Measurements from ENCODE around the gene MAP3K2.

The MAP3K2 gene

DNA sequence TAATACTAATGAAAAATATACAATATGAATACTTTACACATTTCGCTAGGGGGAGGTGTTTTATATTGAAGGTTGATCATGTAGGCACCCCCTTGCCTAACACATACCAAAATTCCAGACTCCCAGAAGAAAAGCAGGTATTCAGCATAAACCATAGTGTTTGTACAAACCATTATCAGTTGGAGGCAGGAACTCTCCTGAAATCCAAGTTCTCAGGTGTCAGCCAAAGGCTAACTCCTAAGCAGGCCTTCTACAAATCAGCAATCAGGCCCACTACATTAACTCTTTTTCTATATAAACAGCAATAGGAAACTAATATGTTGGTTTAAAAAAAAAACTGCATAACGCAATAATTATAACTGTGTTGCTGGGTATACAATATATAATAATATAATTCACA lies 44.5 kb downstream of the MAP3K2 start:
- DNase-seq: no peak

DNA sequence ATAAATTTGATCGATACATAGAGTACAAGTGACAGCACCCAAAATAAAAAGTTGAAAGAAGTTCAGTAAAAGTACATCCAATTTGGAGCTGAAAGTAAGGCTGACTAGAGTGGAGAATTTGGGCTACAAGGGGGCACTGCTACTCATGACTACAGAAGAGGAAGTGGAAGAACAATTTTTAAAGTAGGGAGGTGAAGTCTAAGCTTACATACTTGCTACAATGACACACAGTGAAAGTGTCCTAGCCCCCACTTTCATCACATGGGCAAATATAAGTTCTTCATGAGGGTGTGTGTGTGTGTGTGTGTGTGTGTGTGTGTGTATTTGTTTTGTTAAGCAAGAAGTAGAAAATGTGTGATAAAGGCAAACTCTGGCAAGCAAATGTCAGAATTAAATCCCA lies 45.7 kb downstream of the MAP3K2 start:
- no peak for DNase-seq

GRCh38 chr2:127332335-127332734 lies 55.4 kb downstream of the MAP3K2 start:
- no peak for DNase-seq

DNA sequence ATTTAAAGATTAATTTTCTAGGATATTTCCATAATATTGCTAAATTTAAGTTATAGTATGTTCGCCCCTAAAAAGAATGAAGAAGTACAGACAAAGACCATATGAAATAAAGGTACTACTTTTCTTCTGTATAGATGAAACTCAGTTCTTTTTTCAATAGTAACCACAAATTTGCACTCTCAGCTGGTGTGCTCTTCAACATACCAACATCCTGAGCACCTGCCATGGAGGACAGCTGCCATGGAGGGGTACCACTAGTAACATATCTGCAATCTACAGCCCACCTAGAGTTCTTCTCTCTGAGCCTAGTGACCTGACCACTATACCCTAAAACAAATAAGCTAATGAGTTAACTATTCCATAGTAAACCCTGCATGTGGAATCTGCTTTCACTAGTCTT lies 57.0 kb downstream of the MAP3K2 start:
- no peak for DNase-seq

GRCh38 chr2:127326289-127326945 lies 61.4 kb downstream of the MAP3K2 start:
- DNase-seq: no peak

DNA sequence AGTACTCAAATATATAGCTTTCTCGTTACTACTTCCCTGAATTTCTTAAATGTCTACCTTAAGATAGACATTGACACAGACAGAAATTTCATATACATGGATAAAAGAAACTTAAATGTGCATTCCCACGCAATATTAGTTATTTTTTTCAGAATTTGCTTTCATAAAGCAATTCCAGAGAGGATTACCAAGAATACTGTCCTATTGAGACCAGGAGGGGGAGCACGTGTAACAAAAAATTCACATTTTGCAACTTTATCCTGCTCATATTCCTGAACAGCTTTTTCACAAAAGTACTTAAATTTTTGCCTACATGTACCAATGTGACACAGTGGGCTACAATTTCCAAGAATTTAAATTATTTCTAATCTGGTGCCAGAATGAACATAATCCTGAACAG lies 63.1 kb downstream of the MAP3K2 start:
- DNase-seq: peak; percentile 12

DNA sequence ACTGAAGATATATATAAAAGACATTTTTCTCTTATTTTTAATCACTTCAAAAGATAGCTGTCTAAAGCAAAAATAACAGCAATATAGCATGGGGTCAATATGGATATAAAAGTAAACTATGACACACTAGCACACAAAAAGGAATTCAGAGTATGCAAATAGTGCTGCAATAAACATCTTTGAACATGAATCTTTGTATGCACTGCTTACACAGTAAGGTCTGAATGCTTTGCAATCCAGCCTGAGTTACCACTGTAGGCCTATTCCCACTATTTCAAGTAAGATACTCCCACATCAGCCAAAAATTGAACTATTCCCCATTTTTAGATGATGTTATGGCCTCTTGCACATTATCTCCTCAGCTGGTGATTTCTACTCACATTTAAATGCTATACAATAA lies 66.5 kb downstream of the MAP3K2 start:
- no peak for DNase-seq

DNA sequence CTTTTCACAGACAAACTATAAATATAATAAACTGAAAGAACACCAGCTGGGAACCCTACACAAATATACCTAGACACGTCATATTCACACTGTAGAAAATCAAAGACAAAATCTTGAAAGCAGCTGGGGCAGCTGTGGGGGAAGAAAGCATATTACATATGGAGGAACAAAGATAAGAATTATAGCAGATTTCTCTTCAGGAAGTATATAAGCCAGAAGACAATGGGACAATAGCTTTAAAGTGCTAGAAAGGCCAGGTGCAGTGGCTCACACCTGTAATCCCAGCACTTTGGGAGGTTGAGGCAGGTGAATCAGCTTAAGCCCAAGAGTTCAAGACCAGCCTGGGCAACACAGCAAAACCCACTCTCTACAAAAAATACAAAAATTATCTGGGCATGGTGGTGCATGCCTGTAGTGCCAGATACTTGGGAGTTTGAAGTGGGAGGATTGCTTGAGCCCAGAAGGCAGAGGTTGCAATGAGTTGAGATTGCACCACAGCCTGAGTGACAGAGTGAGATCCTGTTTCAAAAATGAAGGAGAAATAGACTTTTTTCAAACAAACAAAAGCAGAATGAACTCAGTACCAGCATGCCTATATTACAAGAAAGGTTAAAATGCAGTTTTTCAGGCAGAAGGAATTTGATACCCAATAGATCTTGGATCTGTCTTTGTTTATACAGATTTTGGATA lies 67.0 kb downstream of the MAP3K2 start:
- no peak for DNase-seq

- DNase-seq: no peak
Measured at GRCh38 chr2:127320067-127320466, 67.7 kb downstream of the MAP3K2 start.

DNA sequence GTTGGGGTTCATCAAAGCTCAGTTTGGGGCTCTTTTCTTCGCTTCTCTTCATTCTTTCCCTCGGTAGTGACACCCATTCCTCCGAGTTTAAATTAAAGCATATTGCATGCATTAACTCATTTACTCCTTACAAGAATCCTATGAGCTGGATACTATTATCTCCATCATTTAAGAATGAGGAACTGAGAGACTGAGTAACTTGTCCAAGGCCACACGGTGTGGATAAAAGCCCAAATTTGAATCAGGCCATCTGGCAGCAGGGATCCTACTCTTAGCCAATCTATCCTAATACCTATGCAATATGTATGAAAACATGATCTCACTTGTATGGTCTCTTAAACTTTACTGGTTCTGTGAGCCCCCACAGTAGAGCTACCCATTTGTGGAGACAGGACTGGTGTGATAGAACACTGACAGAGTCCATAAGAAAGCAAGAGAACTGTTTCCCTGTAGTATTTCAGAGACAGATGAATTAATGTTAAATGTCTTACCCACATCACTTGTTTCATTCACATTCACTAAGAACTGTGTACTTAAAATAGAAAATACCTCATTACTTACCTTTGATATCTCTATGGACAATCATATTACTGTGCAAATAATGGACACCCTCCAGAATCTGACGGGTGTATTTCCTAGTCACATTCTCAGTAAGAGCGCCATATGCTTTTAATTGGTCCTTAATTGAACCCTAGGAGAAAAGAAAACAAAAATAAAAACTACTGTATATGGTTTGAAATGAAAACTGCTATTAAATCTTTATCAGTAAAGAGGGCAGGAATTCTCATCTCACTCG lies 73.4 kb downstream of the MAP3K2 start:
- DNase-seq: no peak

GRCh38 chr2:127313406-127313805 lies 74.4 kb downstream of the MAP3K2 start:
- DNase-seq: no peak

GRCh38 chr2:127310980-127311379 lies 76.8 kb downstream of the MAP3K2 start:
- no peak for DNase-seq

DNA sequence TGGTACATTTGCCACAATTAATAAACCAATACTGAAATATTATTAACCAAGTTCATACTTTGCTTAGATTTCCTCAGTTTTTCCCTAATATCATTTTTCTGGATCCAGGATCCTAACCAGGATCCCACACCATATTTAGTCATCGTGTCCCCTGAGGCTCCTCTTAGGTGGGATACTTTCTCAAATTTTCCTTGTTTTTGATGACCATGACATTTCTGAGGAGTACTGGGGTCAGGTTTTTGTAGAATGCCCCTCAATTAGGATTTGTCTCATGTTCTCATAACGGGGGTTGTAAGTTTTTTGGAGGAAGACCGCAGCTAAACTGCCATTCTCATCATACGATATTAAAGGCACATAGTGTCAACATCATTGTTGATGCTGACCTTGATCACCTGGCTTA lies 78.3 kb downstream of the MAP3K2 start:
- DNase-seq: no peak

DNA sequence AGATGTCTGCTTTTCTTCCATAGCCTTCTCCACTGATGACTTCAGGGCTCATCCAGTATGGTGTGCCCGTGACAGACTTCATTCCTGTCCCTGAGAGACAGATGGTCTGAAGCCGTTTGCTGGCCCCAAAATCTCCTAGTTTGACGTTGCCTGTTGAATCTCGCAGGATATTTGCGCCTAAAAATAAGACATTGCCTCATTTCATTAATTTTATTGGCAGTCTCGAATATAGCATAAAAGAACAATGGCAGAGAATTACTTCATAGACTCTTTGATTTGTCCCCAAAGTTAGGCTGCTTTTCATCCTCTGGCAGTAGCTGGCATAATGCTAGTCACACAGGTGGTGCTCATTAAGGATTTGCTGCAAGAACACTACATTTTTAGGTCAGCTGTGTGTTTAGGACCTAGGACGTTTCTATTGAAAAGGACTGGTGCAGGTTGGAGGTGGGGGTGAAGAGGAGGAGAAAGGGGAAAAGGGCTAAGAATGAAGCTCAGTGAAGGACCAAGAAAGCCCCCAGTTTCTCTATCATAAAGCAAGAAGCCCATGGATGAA lies 79.1 kb downstream of the MAP3K2 start:
- no peak for DNase-seq

GRCh38 chr2:127305990-127306585 lies 81.7 kb downstream of the MAP3K2 start:
- no peak for DNase-seq

DNA sequence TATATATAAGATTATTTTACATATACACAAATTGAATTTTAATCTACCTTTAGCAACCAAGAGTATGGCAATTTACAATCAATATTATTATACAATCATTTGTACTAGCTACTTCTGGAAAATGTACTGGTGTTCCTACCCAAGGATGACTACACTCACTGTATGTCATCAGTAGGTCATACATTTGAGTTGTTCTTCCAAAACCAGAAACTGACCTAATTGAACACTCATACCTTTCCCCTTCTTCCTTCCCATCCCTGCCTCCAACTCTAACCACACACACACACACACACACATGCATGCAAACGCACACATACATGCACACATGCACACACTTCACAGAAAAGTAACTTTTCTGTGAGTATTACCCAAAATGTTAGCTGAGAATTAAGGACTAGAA lies 85.6 kb downstream of the MAP3K2 start:
- no peak for DNase-seq

- DNase-seq: peak; percentile 69
Measured at GRCh38 chr2:127293748-127294562, 93.8 kb downstream of the MAP3K2 start, which contains the start of gene ERCC3. TSS of gene ERCC3 (minus strand) at chr2:127294144. CDS start at chr2:127294081, 63 bp downstream.

DNA sequence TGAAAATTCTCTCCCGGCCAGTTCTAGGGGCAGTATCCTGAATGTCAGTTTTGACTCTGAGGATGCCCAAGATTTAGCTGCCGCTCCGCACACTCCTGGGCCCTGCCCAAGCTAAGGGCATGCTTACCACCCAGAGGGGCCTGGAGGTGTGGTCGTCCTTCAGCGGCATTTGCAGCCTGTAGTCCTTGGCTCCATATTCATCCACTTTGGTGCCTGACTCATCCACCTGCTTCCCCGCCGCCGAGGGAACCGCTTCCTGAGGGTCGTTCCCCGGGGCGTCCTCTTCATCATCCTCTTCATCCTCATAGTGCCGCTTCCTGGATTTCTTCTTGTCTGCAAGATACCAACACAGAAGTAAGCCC lies 94.4 kb downstream of the MAP3K2 start:
- no peak for DNase-seq

DNA sequence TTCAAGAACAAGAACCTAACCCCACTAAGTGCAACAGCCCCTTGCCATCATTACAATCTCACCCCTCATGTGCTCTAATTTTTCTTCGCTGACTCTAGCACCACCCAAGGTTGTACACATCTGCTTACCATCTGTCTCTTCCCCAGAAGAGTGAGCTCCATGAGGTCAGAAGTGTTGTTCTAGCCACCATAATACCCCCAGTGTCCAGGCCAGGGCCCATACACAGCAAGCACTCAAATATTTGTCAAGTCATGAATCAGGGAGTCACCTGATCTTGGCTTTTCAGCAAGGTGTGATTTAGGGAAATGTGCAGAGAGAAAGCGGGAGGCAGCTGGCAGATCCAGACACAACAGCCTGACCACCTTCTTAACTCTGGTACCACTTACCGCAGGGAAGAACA lies 99.5 kb downstream of the MAP3K2 start:
- DNase-seq: no peak

- DNase-seq: no peak
Measured at GRCh38 chr2:127283275-127283674, 104.5 kb downstream of the MAP3K2 start.

DNA sequence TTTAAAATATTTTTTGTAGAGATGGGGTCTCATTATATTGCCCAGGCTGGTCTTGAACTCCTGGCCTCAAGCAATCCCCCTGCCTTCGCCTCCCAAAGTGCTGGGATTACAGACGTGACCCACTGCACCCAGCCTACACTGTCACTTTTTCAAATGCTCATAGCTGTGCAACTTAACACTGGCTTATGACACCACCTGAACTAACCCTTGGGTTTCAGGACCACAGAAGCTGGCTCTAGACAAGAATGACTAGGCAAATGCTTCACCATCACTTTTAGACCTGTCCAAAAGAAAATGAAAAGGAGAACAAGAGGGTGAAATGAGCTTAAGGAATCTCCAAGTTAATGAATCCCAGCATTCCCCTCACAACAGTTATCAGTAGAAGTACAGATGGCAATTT lies 107.1 kb downstream of the MAP3K2 start:
- DNase-seq: no peak

DNA sequence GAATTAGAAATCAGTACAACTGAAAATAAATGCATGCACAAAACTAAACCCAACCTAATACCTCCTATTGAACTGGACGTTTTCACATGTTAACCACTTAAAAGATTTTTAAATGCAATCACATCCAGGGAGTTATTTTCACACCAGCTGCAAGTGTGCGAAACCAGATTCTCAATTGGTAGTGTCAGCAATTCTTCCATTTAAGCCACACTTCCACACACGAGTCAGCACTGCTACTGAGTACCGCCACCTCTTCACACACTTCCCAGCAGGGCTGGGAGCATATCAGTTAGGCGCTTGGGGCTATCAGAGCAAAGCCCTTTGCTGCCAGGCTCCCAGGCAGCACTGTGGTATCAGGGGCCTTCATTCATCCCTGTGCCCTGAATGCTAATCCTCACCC lies 108.0 kb downstream of the MAP3K2 start:
- DNase-seq: no peak

Measured in KG1 (cell line).